OCI-LY7 (cell line): ENCODE measurements around the gene METTL22.

ENCODE experiments used
- EZH2phosphoT487 ChIP-seq: fragments of 200-600 bp; sonication (generic); IDR thresholded peaks from 2 replicates; pipeline ENCODE4 v1.6.1; 2018; ENCODE audit warnings: low read depth, borderline replicate concordance, mild to moderate bottlenecking, mixed run types, antibody characterized with exemption, low read length, moderate library complexity, mixed read lengths
- TF ChIP-seq, protein P1 (sequence below): fragments of 200-600 bp; sonication (generic); conservative IDR thresholded peaks from 2 replicates; pipeline ENCODE4 v1.5.1; 2014; ENCODE audit warnings: mild to moderate bottlenecking, antibody characterized with exemption, low read length, moderate library complexity, mixed read lengths

DNA sequence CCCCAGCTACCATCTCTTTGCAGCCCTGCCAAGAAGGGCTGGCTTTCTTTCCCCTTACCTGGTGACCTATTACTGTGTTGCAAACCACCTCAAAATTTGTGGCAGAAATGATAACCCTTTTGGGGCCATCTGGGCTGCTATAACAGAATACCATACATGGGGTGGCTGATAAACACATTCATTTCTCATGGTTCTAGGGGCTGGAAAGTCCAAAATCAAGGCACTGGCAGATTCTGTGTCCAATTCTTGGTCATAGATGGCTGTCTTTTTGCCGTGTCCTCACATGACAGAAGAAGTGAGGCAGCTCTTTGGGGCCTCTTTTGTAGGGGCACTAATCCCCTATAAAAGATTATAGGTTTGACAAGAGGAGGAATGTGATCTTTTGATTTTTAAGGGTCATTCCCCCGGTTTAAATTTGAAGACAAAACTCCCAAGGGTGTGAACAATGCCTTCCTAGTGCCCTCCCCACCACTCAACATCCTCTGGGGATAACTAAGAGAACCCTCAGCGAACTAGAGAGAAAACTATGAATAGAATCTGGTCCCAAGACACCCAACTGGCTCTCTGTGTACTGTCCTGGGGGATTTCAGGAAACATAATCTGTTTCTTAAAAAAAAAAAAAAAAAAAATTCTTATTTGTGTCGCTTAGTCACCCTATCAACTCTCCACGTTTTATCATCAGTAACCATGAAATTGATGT lies 1.7 kb upstream of the METTL22 start:
- TF ChIP-seq, protein P1, sequence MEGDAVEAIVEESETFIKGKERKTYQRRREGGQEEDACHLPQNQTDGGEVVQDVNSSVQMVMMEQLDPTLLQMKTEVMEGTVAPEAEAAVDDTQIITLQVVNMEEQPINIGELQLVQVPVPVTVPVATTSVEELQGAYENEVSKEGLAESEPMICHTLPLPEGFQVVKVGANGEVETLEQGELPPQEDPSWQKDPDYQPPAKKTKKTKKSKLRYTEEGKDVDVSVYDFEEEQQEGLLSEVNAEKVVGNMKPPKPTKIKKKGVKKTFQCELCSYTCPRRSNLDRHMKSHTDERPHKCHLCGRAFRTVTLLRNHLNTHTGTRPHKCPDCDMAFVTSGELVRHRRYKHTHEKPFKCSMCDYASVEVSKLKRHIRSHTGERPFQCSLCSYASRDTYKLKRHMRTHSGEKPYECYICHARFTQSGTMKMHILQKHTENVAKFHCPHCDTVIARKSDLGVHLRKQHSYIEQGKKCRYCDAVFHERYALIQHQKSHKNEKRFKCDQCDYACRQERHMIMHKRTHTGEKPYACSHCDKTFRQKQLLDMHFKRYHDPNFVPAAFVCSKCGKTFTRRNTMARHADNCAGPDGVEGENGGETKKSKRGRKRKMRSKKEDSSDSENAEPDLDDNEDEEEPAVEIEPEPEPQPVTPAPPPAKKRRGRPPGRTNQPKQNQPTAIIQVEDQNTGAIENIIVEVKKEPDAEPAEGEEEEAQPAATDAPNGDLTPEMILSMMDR: no peak
- TF ChIP-seq EZH2phosphoT487: no peak
